Activated T-cell treated with anti-CD3 and anti-CD28 coated beads, Interleukin-2, amount 50 U/mL, for 72 hours (primary cell): ENCODE data around the gene METTL26. TPM values are rescaled to one million over a fixed set of nuclear protein-coding genes. Genes with fewer than 3 reads are reported as not detected.

Experiments used
- ATAC-seq, 2 donors: fragments of 150-1000 bp; cut with Tn5 transposase; replicated peaks in 1 of 2; 2 replicates each; pipeline ENCODE4 v1.10.0; 2021; ENCODE audit warnings: moderate library complexity in 2 of 2, mild to moderate bottlenecking in 1 of 2
- DNase-seq, 2 donors: peaks; one replicate each; pipeline ENCODE4 v3.0.0; 2021 to 2022; ENCODE audit warnings: mixed read lengths in 1 of 2
- H3K27ac Mint-ChIP-seq: one replicate; pipeline ENCODE4 v1.8.0; 2022; ENCODE audit warnings: mild to moderate bottlenecking, moderate library complexity, mixed read lengths
- H3K27me3 Mint-ChIP-seq: one replicate; pipeline ENCODE4 v1.8.0; 2022; ENCODE audit warnings: low read depth, mixed read lengths
- H3K36me3 Mint-ChIP-seq, 2 donors: one replicate each; pipeline ENCODE4 v1.8.0; 2022; ENCODE audit warnings: mixed read lengths in 2 of 2, mild to moderate bottlenecking in 1 of 2; ENCODE audit not compliant: insufficient read depth in 2 of 2
- H3K4me1 Mint-ChIP-seq: one replicate; pipeline ENCODE4 v1.8.0; 2022; ENCODE audit warnings: low read depth, mixed read lengths
- H3K4me3 Mint-ChIP-seq, 2 donors: one replicate each; pipeline ENCODE4 v1.8.0; 2022; ENCODE audit warnings: mild to moderate bottlenecking in 2 of 2, mixed read lengths in 2 of 2, moderate library complexity in 2 of 2
- H3K9me3 Mint-ChIP-seq, 2 donors: one replicate each; pipeline ENCODE4 v1.8.0; 2022; ENCODE audit warnings: mixed read lengths in 2 of 2
- total RNA-seq, 2 donors: library from RNA; stranded (reverse); gene quantifications; one replicate each; pipeline ENCODE4 v1.2.3, GENCODE V29; 2022

The METTL26 gene
- total RNA-seq, 2 donors from 2014 or later, result 55.4 to 57.4 TPM

DNA sequence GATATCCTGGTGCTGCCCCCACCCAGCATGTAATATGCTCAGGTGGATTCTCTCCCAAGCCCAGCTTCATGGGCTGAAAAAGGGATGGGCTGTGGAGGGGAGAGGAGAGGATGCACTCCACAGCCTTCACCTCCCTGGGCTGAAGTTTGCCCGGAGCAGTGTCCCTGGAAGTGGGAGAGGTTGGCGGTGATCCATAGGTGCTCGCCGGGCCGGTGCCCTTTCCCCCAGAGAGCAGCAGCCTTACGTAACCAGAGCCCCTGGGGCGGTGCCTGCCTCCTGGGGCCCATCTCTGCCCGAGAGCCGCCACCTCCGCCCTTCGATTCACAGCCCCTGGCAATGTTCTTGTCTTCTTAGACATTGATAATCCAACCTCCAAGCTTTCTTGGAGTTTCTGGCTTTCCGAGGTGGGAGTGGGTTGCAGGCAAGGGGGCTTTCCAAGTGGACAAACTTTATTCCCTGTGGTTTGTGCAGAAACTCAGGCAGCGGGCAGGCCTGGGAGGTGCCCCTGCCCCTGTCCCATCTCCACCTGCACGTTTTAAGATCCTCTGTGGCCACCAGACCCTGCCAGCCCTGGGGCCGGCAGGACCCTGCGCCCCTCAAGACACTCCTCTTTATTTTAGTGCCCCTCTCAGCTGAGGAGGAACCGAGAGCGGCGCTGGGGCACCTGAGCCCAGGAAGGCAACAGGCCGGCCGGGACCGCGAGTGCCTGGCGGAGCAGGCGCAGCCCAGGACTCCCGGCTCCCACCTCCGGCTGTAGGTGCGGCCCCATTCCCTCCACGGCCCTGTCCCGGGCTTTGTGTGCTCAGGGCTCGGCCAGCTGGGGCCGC lies 10.0 kb upstream of the METTL26 start:
- DNase-seq, result no peak
- no peak for ATAC-seq
- H3K4me3 Mint-ChIP-seq, result no peak overlapping the region
- no peaks in the 10 kb centered on the region for H3K27me3 Mint-ChIP-seq
- H3K9me3 Mint-ChIP-seq, result no peaks in the 10 kb centered on the region
- no peaks in the 10 kb centered on the region for H3K36me3 Mint-ChIP-seq
- H3K4me1 Mint-ChIP-seq, result peaks cover 22% of the 10 kb centered on the region
- H3K27ac Mint-ChIP-seq, result no peak overlapping the region

DNA sequence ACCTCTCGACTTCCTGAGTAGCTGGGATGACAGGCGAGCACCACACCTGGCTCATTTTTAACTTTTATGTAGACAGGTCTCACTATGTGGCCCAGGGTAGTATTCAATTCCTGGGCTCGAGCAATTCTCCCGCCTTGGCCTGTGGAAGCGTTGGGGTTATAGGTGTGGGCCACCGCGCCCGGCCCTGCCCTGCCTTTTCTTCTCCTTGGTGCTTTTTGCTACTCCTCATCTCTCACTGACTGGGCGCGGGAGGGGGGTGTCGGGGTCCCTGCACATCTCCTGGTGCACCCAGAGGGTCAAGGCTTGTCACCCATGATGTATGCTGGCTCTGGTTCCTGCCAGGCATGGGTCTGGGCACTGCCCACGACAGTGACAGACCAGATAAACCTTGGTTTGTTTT lies 8.5 kb upstream of the METTL26 start:
- no peaks in the 10 kb centered on the region for H3K27me3 Mint-ChIP-seq
- peak overlapping the region; percentile 58 to 79 for H3K4me3 Mint-ChIP-seq

DNA sequence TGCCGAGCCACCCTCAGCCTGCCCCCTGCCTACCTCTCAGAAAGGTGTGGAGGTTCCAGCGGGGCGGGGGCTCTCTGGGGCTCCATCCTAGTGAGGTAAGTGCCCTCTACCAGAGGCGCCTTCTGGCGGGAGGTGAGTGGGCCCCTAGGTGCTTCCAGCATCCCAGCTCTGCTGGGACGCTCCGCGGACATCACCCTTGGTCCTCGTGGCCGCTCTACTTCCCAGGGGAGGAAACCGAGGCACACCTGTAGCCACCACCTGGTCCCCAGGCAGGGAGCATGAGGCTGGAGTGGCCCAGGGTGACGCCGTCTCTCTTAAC lies 6.9 kb upstream of the METTL26 start:
- ATAC-seq (no peak), DNase-seq (no peak)
- peak overlapping the region; percentile 79 to 80 for H3K4me3 Mint-ChIP-seq
- no peak overlapping the region for H3K27ac Mint-ChIP-seq
- peaks cover 26% of the 10 kb centered on the region for H3K4me1 Mint-ChIP-seq
- no peaks in the 10 kb centered on the region for H3K9me3 Mint-ChIP-seq
- H3K36me3 Mint-ChIP-seq, result no peaks in the 10 kb centered on the region
- no peaks in the 10 kb centered on the region for H3K27me3 Mint-ChIP-seq

More for the DNA sequence above, 8.5 kb upstream of the METTL26 start:
- H3K27ac Mint-ChIP-seq, result no peak overlapping the region
- no peaks in the 10 kb centered on the region for H3K9me3 Mint-ChIP-seq
- ATAC-seq (no peak), DNase-seq (no peak)
- H3K4me1 Mint-ChIP-seq, result peaks cover 22% of the 10 kb centered on the region
- no peaks in the 10 kb centered on the region for H3K36me3 Mint-ChIP-seq

DNA sequence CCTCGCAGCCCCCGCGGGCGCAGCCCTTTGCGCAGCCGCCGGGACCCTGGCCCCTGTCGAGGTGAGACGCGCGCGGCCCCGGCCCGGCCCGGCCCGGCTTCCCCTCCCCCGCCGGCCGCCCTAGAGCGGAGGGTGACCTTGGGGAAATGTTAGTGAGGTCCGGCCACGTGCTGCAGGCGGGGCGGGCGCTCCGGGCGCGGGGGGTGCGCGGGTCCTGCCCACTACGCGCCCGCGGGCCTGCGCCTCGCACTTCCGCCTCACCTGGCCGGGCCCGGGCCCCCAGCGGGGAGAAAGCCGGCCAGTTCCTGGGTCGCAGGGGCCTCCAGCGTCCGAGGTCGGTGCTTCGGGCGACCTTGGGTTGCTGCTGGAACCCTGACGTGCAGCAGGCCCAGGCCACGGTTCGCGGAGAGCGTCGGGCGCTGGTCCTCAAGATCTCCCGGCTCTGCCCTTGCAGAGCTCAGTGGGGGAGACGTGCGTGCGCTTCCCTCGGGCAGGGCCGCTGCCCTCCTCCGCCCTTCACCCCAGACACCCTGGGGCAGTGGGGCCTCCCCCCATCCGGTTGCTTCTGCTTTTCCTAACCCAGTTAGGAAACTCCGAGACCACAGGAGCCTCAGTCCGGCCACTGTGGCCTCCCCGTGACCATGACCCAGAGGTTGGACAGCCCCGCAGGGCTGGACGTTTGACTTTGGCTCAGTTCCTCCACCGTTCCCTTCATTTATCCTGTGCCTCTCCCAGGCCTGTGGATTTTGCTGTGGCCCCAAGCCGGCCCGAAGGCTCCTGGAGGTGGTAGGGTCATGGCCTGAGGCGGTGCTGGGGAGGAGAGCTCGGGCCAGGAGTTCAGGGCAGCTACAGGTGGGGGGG lies 6.3 kb upstream of the METTL26 start:
- H3K9me3 Mint-ChIP-seq, result no peaks in the 10 kb centered on the region
- H3K36me3 Mint-ChIP-seq, result no peaks in the 10 kb centered on the region
- peak overlapping the region; percentile 79 to 80 for H3K4me3 Mint-ChIP-seq
- peak; percentile 47 to 56 for DNase-seq
- H3K27ac Mint-ChIP-seq, result no peak overlapping the region
- no peaks in the 10 kb centered on the region for H3K27me3 Mint-ChIP-seq
- ATAC-seq, result peak; percentile 43 to 56
- H3K4me1 Mint-ChIP-seq, result peaks cover 23% of the 10 kb centered on the region

DNA sequence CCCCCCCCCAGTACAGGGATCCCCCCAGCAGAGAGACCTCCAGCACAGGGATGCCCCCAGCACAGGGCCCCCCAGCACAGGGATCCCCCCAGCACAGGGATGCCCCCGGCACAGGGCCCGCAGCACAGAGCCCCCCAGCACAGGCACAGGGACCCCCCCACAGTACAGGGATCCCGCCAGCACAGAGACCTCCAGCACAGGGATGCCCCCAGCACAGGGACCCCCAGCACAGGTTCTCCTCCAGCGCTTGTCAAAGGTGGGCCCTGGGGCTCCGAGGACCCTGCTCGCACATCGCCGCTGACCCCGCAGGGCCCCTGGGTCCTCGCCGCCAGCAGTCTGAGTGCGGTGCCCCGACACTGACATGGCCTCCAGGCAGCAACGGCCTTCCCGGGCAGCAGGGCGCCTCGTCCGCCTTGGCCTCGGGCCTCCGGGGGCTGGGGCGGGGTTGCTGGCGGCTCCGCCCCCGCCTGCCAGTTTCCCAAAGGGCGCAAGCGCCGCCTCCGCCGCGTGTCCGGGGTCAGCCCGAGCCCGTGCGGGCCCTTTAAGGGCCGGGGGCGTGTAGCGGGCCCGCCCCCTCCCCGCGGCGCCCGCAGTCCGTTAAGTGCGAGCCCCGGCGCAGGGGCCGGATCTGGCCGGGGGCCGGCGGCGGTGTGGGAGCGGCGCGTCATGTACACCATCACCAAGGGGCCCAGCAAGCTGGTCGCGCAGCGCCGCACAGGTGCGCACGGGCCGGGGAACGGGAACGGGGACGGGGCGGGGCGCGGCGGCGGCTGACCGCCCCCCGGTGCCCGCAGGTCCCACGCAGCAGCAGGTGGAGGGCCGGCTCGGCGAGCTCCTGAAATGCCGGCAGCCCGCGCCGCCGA lies 5.5 kb upstream of the METTL26 start, which contains the start of gene MCRIP2:
TSS of gene MCRIP2 (plus strand) at position 503 of the 863 bp plus-strand sequence. CDS start at position 667, 164 bp downstream.
- Mint-ChIP-seq H3K36me3 (no peaks in the 10 kb centered on the region), H3K27me3 (no peaks in the 10 kb centered on the region), H3K27ac (no peak within 1 kb of the TSS), H3K9me3 (no peaks in the 10 kb centered on the region), H3K4me3 (peak within 1 kb of the TSS; percentile 79 to 80), H3K4me1 (peaks cover 26% of the 10 kb centered on the region)
- ATAC-seq (peak; percentile 69 to 73), DNase-seq (peak; percentile 87)

DNA sequence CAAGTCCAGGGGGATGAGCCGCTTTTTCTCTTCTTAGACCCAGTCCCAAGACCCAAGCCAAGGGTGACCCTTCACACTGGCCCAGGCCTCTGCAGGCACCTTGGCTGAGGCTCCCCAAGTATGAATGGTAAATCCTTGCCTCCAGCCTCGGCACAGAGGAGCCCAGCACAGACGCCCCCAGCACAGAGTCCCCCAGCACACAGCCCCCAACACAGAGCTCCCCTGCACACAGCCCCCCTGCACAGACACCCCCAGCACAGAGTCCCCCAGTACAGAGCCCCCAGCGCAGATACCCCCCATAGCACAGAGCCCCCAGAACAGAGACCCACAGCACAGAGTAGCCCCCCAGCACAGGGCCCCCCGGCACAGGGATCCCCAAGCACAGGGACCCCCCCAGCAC lies 4.5 kb upstream of the METTL26 start:
- Mint-ChIP-seq H3K36me3 (no peaks in the 10 kb centered on the region), H3K9me3 (no peaks in the 10 kb centered on the region), H3K27me3 (no peaks in the 10 kb centered on the region), H3K4me3 (peak overlapping the region; percentile 65 to 70), H3K4me1 (peaks cover 29% of the 10 kb centered on the region), H3K27ac (no peak overlapping the region)
- DNase-seq (no peak), ATAC-seq (no peak)

DNA sequence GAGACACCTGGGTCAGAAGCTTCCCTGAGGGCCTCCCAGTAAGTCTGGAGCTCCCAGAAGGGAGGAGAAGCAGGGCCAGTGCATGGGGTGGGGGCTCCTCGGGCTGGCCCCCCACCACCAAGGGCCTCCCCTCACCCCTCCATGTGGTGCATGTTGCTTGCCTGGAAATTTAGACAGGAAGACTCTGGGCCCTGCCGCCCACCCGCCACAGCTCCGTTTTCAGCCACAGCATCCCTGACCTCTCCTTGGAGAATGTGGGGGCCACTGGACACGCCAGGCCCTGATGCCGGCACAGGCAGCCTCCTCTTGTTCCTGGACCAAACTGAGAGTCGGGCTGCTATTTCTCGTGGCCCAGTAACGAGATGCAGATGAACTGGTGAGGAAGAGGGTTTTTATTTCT lies 2.7 kb upstream of the METTL26 start:
- H3K9me3 Mint-ChIP-seq, result no peaks in the 10 kb centered on the region
- H3K4me3 Mint-ChIP-seq, result no peak overlapping the region
- H3K36me3 Mint-ChIP-seq, result no peaks in the 10 kb centered on the region

DNA sequence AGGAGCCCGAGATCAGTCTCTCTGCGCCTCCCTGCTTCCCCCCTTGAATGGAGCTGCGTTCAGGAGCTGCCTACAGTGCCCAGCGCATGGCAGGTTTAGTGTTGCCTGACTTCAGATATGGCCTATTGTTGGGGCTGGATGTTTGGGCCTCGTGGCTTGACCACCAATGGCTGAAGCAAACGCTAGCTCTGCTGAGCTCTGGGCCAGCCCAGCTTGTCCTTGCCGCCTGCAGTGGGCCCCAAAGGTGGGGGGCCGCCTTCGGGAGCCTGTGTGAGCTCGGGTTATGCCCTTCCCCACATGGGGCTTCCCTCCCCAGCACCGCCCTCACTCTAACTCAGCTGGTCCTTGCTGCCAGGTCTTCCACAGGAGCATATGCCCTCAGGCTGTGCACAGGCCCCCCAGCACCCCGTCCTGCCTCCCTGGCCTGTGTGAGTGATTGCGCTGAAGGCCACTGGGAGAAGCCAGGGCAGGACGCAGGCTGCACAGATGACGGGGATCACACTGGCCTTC lies 2.0 kb upstream of the METTL26 start:
- no peak for ATAC-seq
- Mint-ChIP-seq H3K9me3 (no peaks in the 10 kb centered on the region), H3K27ac (no peak overlapping the region), H3K4me1 (peaks cover 22% of the 10 kb centered on the region), H3K4me3 (peak overlapping the region in 1 of 2 donors; percentile 68), H3K27me3 (no peaks in the 10 kb centered on the region), H3K36me3 (no peaks in the 10 kb centered on the region)
- DNase-seq, result no peak

More for the DNA sequence above, 2.7 kb upstream of the METTL26 start:
- no peak for DNase-seq
- ATAC-seq, result no peak
- peaks cover 29% of the 10 kb centered on the region for H3K4me1 Mint-ChIP-seq
- no peak overlapping the region for H3K27ac Mint-ChIP-seq
- H3K27me3 Mint-ChIP-seq, result no peaks in the 10 kb centered on the region

DNA sequence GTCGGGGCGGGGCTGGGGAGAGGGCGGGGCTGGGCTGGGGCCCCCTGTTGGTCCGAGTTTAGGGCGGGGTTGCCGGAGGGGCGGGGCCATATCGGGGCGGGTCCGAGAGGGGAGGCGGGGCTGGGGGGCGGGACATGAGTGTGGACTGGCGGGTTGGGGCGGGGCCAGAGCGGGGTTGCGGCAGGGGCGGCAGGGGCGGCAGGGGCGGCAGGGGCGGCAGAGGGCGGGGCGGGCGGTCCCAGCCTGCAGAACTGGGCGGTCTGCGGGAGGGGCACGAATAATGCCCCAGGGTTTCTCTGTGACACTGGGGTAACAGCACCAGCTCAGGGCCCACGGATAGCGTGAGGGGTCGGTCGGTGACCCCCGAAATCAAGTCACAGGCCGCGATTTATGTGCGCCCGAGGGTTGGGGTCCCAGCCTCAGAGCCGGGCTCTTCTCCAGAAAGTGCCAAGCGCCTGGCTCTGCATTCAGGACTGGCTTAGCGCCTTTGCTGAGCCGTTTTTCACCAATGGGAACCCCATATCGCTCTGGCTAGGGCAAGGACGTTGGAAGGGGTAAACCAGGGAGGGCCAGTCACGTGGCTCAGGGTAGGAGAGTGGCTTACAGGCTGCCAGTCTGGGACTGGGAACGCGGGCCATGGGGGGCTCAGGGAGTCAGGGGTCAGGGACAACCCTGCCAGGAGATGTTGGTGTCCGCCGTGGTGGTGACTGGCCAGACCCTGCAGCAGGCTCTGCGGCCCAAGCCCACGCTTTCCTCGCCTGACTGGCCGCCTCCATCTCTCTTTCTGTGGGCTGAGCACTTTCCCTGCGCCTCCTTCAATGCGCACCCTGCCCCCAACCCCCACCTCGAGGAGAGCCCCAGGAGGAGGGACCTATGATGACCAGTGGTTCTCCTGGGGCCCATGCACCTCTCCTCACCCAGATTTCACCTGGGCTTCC lies 1.2 kb upstream of the METTL26 start:
- Mint-ChIP-seq H3K27me3 (no peaks in the 10 kb centered on the region), H3K36me3 (no peaks in the 10 kb centered on the region), H3K4me1 (peaks cover 17% of the 10 kb centered on the region), H3K4me3 (peak overlapping the region; percentile 99), H3K27ac (peak overlapping the region; percentile 99), H3K9me3 (no peaks in the 10 kb centered on the region)
- ATAC-seq (no peak), DNase-seq (peak; percentile 86 to 87)

DNA sequence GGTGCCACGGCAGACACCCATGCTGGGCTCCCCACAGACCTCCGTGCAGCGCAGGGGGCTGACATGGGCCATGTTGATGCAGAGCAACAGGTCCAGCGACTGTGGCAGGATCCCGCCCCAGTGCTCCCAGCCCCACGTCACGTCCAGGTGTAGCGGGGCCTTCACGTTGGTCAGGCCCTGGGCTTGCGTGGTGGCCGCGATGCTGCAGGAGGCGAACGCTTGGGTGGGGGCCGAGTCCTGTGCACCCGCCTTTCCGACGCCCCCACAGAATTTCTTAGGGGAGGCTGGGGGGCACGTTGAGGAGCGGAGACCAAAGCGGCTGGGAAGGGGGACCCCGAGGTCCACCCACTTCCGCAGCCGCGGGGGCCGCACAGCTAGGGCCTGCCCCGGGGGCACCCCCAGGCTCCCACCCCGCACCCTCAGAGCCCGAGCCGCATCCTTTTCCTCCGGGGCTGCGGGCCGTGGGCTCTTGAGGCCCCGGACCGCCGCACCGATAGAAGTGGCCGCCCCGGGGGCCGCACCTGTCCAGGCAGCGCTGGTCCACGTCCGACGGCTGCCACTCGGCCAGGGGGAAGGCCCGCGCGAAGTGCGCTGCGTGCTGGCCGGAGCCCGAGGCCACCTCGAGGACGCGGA lies 416 bp downstream of the METTL26 start:
- no peaks in the 10 kb centered on the region for H3K9me3 Mint-ChIP-seq
- H3K4me3 Mint-ChIP-seq, result peak overlapping the region; percentile 99
- DNase-seq (no peak), ATAC-seq (peak; percentile 1 to 7)
- peaks cover 17% of the 10 kb centered on the region for H3K4me1 Mint-ChIP-seq
- H3K27ac Mint-ChIP-seq, result no peak overlapping the region
- H3K36me3 Mint-ChIP-seq, result no peaks in the 10 kb centered on the region
- H3K27me3 Mint-ChIP-seq, result no peaks in the 10 kb centered on the region

DNA sequence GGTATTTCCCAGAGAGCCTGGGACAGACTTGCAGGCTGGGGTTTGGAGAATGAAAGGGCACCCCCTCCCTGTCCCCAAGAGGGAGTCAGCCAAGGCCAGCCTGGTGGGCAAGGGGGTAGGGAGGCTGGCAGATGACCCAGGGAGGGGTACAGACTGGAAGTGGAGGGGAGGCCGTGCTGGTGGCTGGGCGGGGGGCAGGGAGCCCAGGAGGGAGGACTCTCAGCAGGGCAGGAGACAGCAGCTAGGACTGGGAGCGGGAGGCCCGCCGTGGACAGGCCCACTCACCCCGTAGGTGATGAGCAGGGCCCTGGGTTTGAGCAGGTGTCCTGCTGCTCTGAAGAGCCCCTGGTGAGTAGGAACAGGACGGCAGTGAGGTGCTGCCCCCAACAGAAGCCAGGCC lies 1.1 kb downstream of the METTL26 start:
- no peaks in the 10 kb centered on the region for H3K27me3 Mint-ChIP-seq
- H3K36me3 Mint-ChIP-seq, result no peaks in the 10 kb centered on the region
- no peak for ATAC-seq
- no peak overlapping the region for H3K27ac Mint-ChIP-seq
- peaks cover 17% of the 10 kb centered on the region for H3K4me1 Mint-ChIP-seq
- no peaks in the 10 kb centered on the region for H3K9me3 Mint-ChIP-seq
- DNase-seq, result no peak
- H3K4me3 Mint-ChIP-seq, result peak overlapping the region; percentile 65 to 99
